Muscle of leg (tissue), 11 donors: ENCODE results near the gene MIOX. TPM values are rescaled to one million over a fixed set of nuclear protein-coding genes. Genes with fewer than 3 reads are reported as not detected.

Experiments used
- DNase-seq: peaks from one replicate; pipeline ENCODE4 v3.0.0; 2013
- H3K27ac ChIP-seq: one replicate; pipeline ENCODE4 v1.5.1; 2013; ENCODE audit warnings: mild to moderate bottlenecking, low read length, control low read depth
- H3K27me3 ChIP-seq: one replicate; pipeline ENCODE4 v1.6.1; 2013; ENCODE audit warnings: low read length; ENCODE audit not compliant: control insufficient read depth, insufficient read depth
- H3K36me3 ChIP-seq: one replicate; pipeline ENCODE4 v1.6.1; 2013; ENCODE audit warnings: low read length; ENCODE audit not compliant: control insufficient read depth, insufficient read depth
- H3K4me1 ChIP-seq: one replicate; pipeline ENCODE4 v1.6.1; 2013; ENCODE audit warnings: low read length; ENCODE audit not compliant: control insufficient read depth, insufficient read depth
- H3K4me3 ChIP-seq: one replicate; pipeline ENCODE4 v1.5.1; 2013; ENCODE audit warnings: low read length, control low read depth
- H3K9me3 ChIP-seq: replicated peaks from 2 replicates; pipeline ENCODE4 v1.6.1; 2013; ENCODE audit warnings: low read depth, low read length; ENCODE audit not compliant: control insufficient read depth
- WGBS: methylation state at CpG from one replicate; pipeline ENCODE4 v1.1.5; 2013; ENCODE audit warnings: missing lambda C conversion rate; ENCODE audit not compliant: insufficient coverage; 5-methylcytosine and 5-hydroxymethylcytosine counted together
- polyA plus RNA-seq, 8 donors: library from polyadenylated mRNA; unstranded; fragments of 120-200 nt; gene quantifications; one replicate each; pipeline versions ENCODE4 v1.2.1 to v1.2.3, GENCODE V29; 2013; ENCODE audit warnings: inconsistent platforms in 1 of 8, low replicate concordance in 1 of 8; ENCODE audit not compliant: insufficient read length in 8 of 8, insufficient read depth in 1 of 8
- total RNA-seq: library from RNA; stranded (reverse); fragments of 120-200 nt; gene quantifications from one replicate; pipeline ENCODE4 v1.2.4, GENCODE V29; 2013

The MIOX gene
- total and polyA plus RNA-seq, 9 donors = 0.08 to 0.12 (median 0.10) TPM; not detected in 5

- no peak for DNase-seq
- WGBS = 71% methylated on average over 20 of the region's 27 CpGs
- Histone ChIP-seq H3K9me3 (no peaks in the 10 kb centered on the region), H3K4me1 (no peaks in the 10 kb centered on the region), H3K27ac (no peak overlapping the region), H3K36me3 (no peaks in the 10 kb centered on the region), H3K4me3 (no peak overlapping the region), H3K27me3 (peaks cover 5% of the 10 kb centered on the region)
Measured at GRCh38 chr22:50490531-50491308, 4.1 kb downstream of the MIOX start.

DNA sequence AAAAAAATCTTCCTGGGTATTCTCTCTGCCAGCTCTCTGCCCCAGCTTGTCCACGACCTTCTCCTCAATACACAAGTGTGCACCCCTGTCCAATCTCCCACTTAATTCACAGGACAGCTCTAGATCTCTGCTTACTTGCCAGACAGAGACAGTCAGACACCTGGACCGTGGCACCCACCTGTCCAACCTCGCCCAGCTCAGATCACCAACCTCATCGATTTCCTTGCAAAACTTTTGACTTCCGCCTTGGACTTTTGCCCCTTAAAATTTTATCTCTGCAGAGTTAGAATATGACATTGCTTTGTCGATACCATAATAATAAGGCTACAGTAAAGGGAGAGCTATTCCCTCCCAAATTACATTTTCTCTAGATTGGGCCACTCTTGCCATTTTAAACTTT, 10.4 kb downstream of the MIOX start:
- Histone ChIP-seq H3K27ac (no peak overlapping the region), H3K4me1 (no peaks in the 10 kb centered on the region), H3K9me3 (no peaks in the 10 kb centered on the region), H3K27me3 (peaks cover 2% of the 10 kb centered on the region), H3K36me3 (peaks cover 2% of the 10 kb centered on the region), H3K4me3 (no peak overlapping the region)
- DNase-seq = no peak
- WGBS = 75% methylated on average over 3 of the region's 6 CpGs

DNA sequence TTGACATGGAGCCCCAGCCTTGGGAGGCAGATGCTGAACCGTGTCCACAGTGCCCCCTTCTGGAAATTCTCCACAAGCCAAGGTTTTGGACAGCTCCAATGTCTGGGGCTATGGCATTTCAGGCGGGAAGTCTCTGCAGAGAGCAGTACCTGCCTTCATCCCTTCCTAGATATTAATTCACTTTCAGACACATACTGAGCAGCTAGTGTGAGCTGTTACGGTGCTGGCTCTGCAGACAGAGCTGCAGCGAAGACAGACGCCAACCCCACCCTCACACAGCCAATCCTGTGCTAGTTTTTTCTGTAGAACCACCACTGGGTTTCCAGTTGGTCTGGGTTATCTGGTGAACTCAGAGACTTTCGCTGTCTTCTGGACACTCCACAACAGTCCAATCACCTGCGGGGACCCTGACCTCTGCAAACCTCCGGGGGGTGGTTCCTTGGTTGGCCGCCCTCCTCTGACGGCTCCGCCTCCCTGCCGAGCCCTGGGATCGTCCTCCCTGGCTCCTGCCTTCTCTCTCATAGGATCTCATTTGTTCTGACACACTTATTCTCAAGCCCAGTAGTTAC, 11.7 kb downstream of the MIOX start:
- H3K36me3 ChIP-seq = peaks cover 10% of the 10 kb centered on the region
- no peak overlapping the region for H3K4me3 ChIP-seq
- peaks cover 2% of the 10 kb centered on the region for H3K27me3 ChIP-seq
- peak; percentile 54 for DNase-seq
- no peak overlapping the region for H3K27ac ChIP-seq
- no peaks in the 10 kb centered on the region for H3K4me1 ChIP-seq
- no peaks in the 10 kb centered on the region for H3K9me3 ChIP-seq
- WGBS = 6% methylated on average over 8 of the region's 13 CpGs

DNA sequence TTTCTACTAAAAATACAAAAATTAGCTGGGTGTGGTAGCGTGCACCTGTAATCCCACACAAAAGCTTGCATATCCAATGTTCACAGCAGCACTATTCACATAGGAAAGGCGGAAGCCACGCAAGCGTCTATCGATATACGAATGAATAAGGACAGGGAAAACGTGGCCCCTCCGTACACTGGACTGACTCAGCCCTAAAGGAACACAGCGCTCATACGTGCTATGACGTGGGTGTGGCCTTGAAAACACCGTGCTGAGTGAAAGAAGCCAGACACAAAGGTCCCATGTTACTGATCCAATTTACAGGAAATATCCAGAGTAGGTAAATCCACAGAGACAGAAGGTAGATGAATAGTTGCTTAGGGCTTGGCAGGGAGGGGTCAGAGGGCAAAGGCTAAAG, 13.8 kb downstream of the MIOX start:
- no peak for DNase-seq
- Histone ChIP-seq H3K36me3 (peaks cover 21% of the 10 kb centered on the region), H3K9me3 (no peaks in the 10 kb centered on the region), H3K4me1 (no peaks in the 10 kb centered on the region), H3K27ac (no peak overlapping the region), H3K27me3 (peaks cover 2% of the 10 kb centered on the region), H3K4me3 (no peak overlapping the region)
- 97% methylated on average over 8 of the region's 12 CpGs for WGBS

DNA sequence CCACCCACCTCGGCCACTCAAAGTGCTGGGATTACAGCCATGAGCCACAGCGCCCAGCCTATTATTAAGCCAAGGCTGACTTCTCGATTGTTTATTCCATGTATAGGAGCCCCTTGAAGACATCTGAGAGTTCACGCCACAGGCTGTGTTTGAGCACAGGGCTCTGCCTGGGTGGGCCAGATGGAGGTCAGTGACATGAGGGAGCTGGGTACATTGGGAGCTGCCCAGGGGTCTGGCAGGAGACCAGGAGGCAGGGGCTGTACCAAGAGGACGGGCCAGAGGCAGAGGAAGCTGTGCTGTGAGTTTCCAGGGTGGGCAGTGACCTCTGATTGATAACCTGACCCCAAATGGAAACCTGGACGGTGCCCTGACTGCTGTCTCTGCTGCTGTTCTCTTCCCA, 15.4 kb downstream of the MIOX start:
- DNase-seq = no peak
- WGBS = 77% methylated on average over 5 of the region's 6 CpGs

GRCh38 chr22:50502628-50503474, 16.2 kb downstream of the MIOX start:
- H3K27me3 ChIP-seq = no peaks in the 10 kb centered on the region
- no peak for DNase-seq
- H3K36me3 ChIP-seq = peaks cover 30% of the 10 kb centered on the region
- 84% methylated on average over 15 of the region's 24 CpGs for WGBS
- H3K9me3 ChIP-seq = no peaks in the 10 kb centered on the region
- H3K4me1 ChIP-seq = peaks cover 16% of the 10 kb centered on the region
- H3K4me3 ChIP-seq = no peak overlapping the region
- H3K27ac ChIP-seq = no peak overlapping the region

More for the DNA sequence above, 15.4 kb downstream of the MIOX start:
- no peak overlapping the region for H3K27ac ChIP-seq
- no peaks in the 10 kb centered on the region for H3K9me3 ChIP-seq
- H3K4me1 ChIP-seq = peaks cover 14% of the 10 kb centered on the region
- peaks cover 2% of the 10 kb centered on the region for H3K27me3 ChIP-seq
- H3K36me3 ChIP-seq = peaks cover 30% of the 10 kb centered on the region
- no peak overlapping the region for H3K4me3 ChIP-seq

- no peak overlapping the region for H3K4me3 ChIP-seq
- WGBS = 88% methylated on average over 12 of the region's 26 CpGs
- peaks cover 16% of the 10 kb centered on the region for H3K4me1 ChIP-seq
- no peak for DNase-seq
- peaks cover 30% of the 10 kb centered on the region for H3K36me3 ChIP-seq
- H3K9me3 ChIP-seq = no peaks in the 10 kb centered on the region
- no peak overlapping the region for H3K27ac ChIP-seq
- H3K27me3 ChIP-seq = no peaks in the 10 kb centered on the region
Measured at GRCh38 chr22:50503475-50504145, 17.0 kb downstream of the MIOX start.

DNA sequence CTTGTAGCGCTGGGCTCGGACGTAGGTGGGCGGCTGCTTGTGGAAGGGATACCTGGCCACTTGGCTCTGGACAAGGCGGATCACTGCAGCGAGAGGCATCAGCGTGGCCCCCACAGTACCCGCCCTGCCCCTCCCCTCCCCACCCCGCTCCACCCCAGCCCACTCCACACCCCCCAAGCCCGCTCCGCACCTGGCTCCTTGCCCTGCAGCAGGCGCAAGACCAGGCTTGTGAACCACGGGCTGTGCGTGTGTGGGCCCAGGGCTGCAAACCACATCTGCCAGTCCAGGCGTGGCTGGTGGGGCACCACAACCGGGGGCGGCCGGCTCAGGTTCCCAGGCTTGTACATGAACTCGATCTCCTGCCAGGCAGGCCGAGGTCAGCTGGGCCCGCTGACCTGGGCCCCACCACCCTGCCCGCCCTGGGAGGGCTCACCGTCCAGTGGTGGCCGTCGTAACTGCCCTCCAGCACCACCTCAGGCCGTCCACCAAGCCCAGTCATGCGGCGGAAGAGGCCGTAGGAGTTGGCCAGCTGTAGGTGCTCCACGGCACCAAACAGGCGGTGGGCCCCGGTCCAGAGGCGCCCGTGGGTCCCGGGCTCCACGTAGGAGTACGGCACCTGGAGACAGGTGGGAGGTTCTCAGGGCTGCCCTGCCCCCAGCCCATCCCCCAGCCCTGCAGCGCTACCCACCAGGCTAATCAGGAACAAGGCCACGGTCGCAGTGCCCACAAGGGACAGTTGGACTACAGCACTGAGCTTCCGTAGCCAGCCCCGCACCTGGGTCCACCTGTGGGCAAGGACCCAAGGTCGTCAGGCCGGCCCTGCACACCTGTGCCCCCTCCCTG, 17.9 kb downstream of the MIOX start:
- Histone ChIP-seq H3K27ac (no peak overlapping the region), H3K9me3 (no peaks in the 10 kb centered on the region), H3K36me3 (peaks cover 30% of the 10 kb centered on the region), H3K4me3 (no peak overlapping the region), H3K4me1 (peaks cover 25% of the 10 kb centered on the region), H3K27me3 (no peaks in the 10 kb centered on the region)
- no peak for DNase-seq
- 91% methylated on average over 39 of the region's 44 CpGs for WGBS

DNA sequence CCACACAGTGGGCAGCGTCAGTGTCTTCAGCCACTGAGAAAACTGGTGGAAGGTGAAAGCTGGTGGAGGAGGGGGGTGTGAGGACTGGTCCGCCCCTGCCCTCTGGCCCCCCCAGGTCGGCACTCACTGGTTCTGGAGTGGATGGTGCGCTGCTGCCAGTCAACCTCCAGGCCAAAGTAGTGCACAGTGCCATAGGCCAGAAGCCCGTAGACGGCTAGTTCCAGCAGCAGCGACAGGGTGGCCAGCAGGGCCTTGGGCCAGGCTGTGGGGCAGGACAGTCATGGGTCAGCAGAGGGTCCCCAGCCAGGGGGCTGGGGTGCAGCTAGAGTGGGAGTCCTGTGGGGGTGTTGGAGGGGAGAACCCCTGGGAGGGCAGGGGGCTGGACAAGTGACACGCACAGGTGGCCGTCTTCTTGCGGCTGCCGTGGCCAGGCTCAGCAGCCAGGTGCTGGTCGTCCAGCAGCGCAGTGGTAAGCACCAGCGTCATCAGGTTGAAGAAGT, 18.7 kb downstream of the MIOX start:
- 88% methylated on average over 13 of the region's 14 CpGs for whole genome bisulfite sequencing
- H3K27me3 ChIP-seq = no peaks in the 10 kb centered on the region
- no peak for DNase-seq

More for the DNA sequence above, 18.7 kb downstream of the MIOX start:
- Histone ChIP-seq H3K9me3 (no peaks in the 10 kb centered on the region), H3K36me3 (peaks cover 30% of the 10 kb centered on the region), H3K4me3 (no peak overlapping the region), H3K4me1 (peaks cover 25% of the 10 kb centered on the region), H3K27ac (no peak overlapping the region)
